Epithelial cell of proximal tubule (primary cell): Measurements from ENCODE around the gene DCHS2. TPM values are rescaled to one million over a fixed set of nuclear protein-coding genes. Genes with fewer than 3 reads are reported as not detected.

Experiments
- DNase-seq: peaks from one replicate; pipeline ENCODE4 v3.0.0-alpha.2; 2011; ENCODE audit warnings: low read depth
- H3K4me3 ChIP-seq: 2 replicates; pipeline ENCODE4 v1.5.1; 2011; ENCODE audit warnings: low read depth, mild to moderate bottlenecking, low read length
- CTCF ChIP-seq: conservative IDR thresholded peaks from 2 replicates; pipeline ENCODE4 v1.5.1; 2012; ENCODE audit warnings: low read depth, mild to moderate bottlenecking, low read length
- total RNA-seq: library from RNA; depleted of rRNA; stranded (reverse); fragments of >200 nt; gene quantifications from 2 replicates; pipeline ENCODE4 v1.2.3, GENCODE V29; 2015

The DCHS2 gene
- total RNA-seq, 1 donor from 2014 or later, result 0.12 TPM

- TF ChIP-seq CTCF, result no peak
- DNase-seq, result no peak
- no peak overlapping the region for H3K4me3 ChIP-seq
Measured at GRCh38 chr4:154317201-154317999, 174.2 kb downstream of the DCHS2 start.

GRCh38 chr4:154315741-154316140 lies 175.9 kb downstream of the DCHS2 start:
- H3K4me3 ChIP-seq, result no peak overlapping the region
- DNase-seq, result no peak
- no peak for TF ChIP-seq CTCF

GRCh38 chr4:154314248-154314647 lies 177.4 kb downstream of the DCHS2 start:
- peak; percentile 39 for TF ChIP-seq CTCF
- DNase-seq, result no peak
- H3K4me3 ChIP-seq, result no peak overlapping the region

- no peak for TF ChIP-seq CTCF
- no peak for DNase-seq
- H3K4me3 ChIP-seq, result no peak overlapping the region
Measured at GRCh38 chr4:154313004-154313585, 178.5 kb downstream of the DCHS2 start.

- H3K4me3 ChIP-seq, result no peak overlapping the region
- no peak for TF ChIP-seq CTCF
- DNase-seq, result no peak
Measured at GRCh38 chr4:154312246-154312645, 179.4 kb downstream of the DCHS2 start.

- no peak overlapping the region for H3K4me3 ChIP-seq
- no peak for DNase-seq
- no peak for TF ChIP-seq CTCF
Measured at GRCh38 chr4:154310578-154310977, 181.0 kb downstream of the DCHS2 start.

- no peak for DNase-seq
- TF ChIP-seq CTCF, result no peak
- H3K4me3 ChIP-seq, result no peak overlapping the region
Measured at GRCh38 chr4:154308207-154308606, 183.4 kb downstream of the DCHS2 start.
